ENCODE data around the gene CRYGS.

Gene CRYGS

DNA sequence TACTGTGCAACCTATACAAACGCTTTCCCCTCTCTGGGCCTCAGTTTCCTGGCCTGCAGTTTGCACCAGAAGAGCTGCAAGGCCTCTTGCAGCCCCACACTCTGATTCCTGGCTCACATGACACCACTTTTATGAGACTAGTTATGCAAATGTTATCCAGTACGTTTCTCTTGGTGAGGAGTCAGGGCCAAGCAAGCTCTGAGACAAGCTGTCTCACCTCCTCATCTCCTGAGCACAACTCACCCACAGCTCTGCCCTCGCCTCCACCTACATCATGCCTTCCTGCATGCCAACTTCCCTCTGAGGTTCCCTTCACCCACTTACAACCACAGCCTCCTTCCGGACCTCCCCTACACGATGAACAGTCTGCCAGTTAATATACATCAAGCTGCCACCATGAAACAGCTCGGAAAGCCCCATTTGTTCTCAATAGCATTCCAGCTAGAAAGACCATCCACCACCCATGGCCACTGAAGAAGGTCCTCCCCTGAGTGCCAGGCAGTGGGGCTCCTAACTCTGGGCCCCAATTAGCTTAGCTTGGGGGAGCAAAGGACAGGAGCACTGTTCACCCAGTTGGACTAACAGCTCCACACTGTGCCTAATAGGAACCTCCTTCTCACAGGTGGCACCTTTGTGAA lies 25.0 kb downstream of the CRYGS start:
- Histone ChIP-seq H3K27ac (no peak overlapping the region), H3K4me1 (no peaks in the 10 kb centered on the region)

DNA sequence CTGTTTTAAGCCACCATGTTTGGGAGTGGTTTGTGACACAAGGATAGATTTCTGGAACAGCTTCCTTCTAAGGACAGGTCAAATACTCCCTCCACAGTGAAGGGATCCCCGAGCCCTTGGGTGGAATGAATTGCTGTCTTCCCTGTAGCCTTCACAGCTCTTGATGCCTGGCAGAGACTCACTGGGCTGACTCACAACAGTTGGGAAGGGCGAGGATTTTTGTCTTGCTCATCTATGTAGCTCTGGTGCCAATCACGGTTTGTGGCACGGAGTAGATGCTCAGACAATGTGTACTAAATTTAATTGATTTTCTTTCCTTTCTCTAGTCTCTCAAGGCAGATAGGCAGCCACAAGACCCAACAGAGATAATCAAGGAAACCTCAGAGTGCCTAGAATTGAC lies 27.0 kb downstream of the CRYGS start:
- H3K9me3 ChIP-seq (ENCODE audit: control insufficient read depth, low read length): no peaks in the 10 kb centered on the region
- H2AFZ ChIP-seq: no peak overlapping the region
- H3K27me3 ChIP-seq (ENCODE audit: control insufficient read depth, insufficient read depth, low read length): peaks cover 1% of the 10 kb centered on the region
- no peak overlapping the region for H3K4me3 ChIP-seq (ENCODE audit: low read depth, low read length)
- no peak overlapping the region for H3K9ac ChIP-seq
- H3K4me2 ChIP-seq (ENCODE audit: low read length): no peak overlapping the region
- no peaks in the 10 kb centered on the region for H3K79me2 ChIP-seq
- TF ChIP-seq, protein P1, sequence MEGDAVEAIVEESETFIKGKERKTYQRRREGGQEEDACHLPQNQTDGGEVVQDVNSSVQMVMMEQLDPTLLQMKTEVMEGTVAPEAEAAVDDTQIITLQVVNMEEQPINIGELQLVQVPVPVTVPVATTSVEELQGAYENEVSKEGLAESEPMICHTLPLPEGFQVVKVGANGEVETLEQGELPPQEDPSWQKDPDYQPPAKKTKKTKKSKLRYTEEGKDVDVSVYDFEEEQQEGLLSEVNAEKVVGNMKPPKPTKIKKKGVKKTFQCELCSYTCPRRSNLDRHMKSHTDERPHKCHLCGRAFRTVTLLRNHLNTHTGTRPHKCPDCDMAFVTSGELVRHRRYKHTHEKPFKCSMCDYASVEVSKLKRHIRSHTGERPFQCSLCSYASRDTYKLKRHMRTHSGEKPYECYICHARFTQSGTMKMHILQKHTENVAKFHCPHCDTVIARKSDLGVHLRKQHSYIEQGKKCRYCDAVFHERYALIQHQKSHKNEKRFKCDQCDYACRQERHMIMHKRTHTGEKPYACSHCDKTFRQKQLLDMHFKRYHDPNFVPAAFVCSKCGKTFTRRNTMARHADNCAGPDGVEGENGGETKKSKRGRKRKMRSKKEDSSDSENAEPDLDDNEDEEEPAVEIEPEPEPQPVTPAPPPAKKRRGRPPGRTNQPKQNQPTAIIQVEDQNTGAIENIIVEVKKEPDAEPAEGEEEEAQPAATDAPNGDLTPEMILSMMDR (IDR thresholded peaks at IDR 0.05): no peak
- H3K27ac ChIP-seq: no peak overlapping the region
- H3K36me3 ChIP-seq (ENCODE audit: control insufficient read depth, insufficient read depth, low read length): no peaks in the 10 kb centered on the region
- no peaks in the 10 kb centered on the region for H3K4me1 ChIP-seq

More for the DNA sequence above, 25.0 kb downstream of the CRYGS start:
- H2AFZ ChIP-seq: no peak overlapping the region
- no peaks in the 10 kb centered on the region for H3K27me3 ChIP-seq (ENCODE audit: control insufficient read depth, insufficient read depth, low read length)
- H3K36me3 ChIP-seq (ENCODE audit: control insufficient read depth, insufficient read depth, low read length): no peaks in the 10 kb centered on the region
- H3K79me2 ChIP-seq: no peaks in the 10 kb centered on the region
- no peak overlapping the region for H3K9ac ChIP-seq
- TF ChIP-seq, protein P1 (IDR thresholded peaks at IDR 0.05): no peak
- H3K4me2 ChIP-seq (ENCODE audit: low read length): no peak overlapping the region
- no peak overlapping the region for H3K4me3 ChIP-seq (ENCODE audit: low read depth, low read length)
- H3K9me3 ChIP-seq (ENCODE audit: control insufficient read depth, low read length): no peaks in the 10 kb centered on the region

DNA sequence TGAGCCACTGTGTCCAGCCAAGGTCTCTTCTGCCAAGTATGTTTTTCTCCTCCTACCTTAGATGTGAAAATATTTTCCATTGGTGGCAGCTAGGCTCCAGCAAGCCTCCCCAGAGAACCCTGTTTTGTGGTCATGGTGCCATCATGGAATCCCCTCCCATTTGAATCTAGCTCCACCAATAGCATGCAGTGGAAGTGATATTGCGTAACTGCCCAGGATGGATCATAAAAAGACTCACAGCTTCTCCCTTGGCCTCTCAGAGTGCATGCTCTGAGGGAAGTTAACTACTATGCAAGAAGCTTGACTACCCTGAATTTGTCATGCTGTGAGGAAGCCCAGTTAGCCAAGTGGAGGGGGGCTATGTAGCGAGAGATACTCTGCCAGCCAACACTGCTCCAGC lies 27.5 kb downstream of the CRYGS start:
- Histone ChIP-seq H3K4me2 (ENCODE audit: low read length) (no peak overlapping the region), H3K27ac (no peak overlapping the region), H3K4me3 (ENCODE audit: low read depth, low read length) (no peak overlapping the region), H2AFZ (no peak overlapping the region), H3K9me3 (ENCODE audit: control insufficient read depth, low read length) (no peaks in the 10 kb centered on the region), H3K9ac (no peak overlapping the region), H3K27me3 (ENCODE audit: control insufficient read depth, insufficient read depth, low read length) (peaks cover 3% of the 10 kb centered on the region), H3K79me2 (no peaks in the 10 kb centered on the region), H3K4me1 (no peaks in the 10 kb centered on the region), H3K36me3 (ENCODE audit: control insufficient read depth, insufficient read depth, low read length) (no peaks in the 10 kb centered on the region)
- TF ChIP-seq, protein P1 (IDR thresholded peaks at IDR 0.05): no peak

DNA sequence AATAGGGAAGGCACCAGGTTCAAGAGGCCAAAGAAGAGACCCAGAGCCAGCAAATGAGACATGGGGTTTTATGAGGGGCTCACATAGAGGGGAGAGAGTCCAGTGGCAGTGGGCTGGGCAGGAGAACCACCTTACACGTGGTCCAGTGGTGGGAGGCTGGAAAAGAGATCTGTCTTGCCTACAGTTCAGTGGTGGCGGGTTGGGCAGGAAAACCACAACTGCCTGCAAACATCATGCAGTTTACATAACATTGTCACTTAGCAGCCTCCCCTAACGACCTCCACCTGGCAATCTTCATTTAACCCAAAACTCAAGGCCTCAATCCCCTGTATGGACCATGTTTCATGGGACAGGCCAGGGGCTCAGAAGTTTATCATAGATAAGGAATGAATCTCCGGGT lies 29.1 kb downstream of the CRYGS start:
- TF ChIP-seq, protein P1 (IDR thresholded peaks at IDR 0.05): no peak
- H3K4me1 ChIP-seq: no peaks in the 10 kb centered on the region
- H3K79me2 ChIP-seq: no peaks in the 10 kb centered on the region

More for the DNA sequence above, 29.1 kb downstream of the CRYGS start:
- no peak overlapping the region for H2AFZ ChIP-seq
- H3K27ac ChIP-seq: no peak overlapping the region
- H3K9me3 ChIP-seq (ENCODE audit: control insufficient read depth, low read length): no peaks in the 10 kb centered on the region
- no peak overlapping the region for H3K4me2 ChIP-seq (ENCODE audit: low read length)
- peaks cover 3% of the 10 kb centered on the region for H3K27me3 ChIP-seq (ENCODE audit: control insufficient read depth, insufficient read depth, low read length)
- H3K9ac ChIP-seq: no peak overlapping the region
- no peaks in the 10 kb centered on the region for H3K36me3 ChIP-seq (ENCODE audit: control insufficient read depth, insufficient read depth, low read length)
- H3K4me3 ChIP-seq (ENCODE audit: low read depth, low read length): no peak overlapping the region

Data from parathyroid adenoma (tissue), 2 donors.